ENCODE results near the gene FBXL16. TPM values are rescaled to one million over a fixed set of nuclear protein-coding genes. Genes with fewer than 3 reads are reported as not detected.
A peak's percentile ranks its signal among the peaks of the same experiment; 100 is the strongest.

FBXL16 gene
- total and polyA plus RNA-seq, 4 donors = under 0.01 to 0.14 TPM; not detected in 2

DNA sequence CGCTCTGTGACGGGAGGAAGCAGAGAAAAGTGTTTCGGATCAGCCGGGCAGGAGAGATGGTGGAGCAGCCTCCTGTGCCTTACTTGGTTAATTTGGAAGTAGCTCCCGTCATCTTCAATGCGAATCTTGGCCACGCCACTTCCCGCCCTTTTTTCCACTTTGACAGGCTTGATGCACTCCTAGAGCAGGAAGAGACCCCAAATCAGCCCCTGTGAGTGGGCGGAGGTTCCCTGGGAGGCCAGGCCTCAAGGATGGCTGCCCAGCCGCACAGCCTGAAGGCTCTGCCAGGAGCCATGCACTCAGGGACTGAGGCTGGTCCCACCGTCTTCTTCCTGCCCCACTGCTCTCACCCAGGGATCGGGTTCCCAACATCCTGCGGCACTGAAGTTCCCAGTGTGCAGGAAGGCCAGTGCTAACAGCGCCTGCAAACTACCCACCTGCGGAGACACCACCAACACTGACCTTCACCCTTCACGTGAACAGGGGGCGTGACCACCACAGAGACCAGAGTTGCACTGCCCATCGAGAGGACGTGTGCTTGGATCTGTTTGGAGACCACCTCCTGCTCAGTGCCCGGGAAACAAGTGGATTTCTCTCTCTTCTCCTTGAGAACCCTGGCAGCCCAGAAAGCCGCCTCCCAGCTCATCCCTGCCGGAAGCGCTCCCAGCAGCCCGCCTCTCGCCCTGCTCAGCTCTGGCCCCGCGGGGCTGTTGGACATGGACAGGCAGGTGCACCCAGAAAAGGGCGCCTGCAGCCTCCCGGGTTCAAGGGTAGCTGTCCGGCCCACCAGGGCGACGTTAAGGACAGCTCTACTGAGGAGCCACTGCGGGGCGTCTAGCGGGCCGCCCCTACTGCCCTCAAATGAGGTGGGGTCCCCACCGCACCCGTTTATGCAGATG is 34.2 kb upstream of the FBXL16 start:
- no peaks in the 10 kb centered on the region for H3K9me3 ChIP-seq (ENCODE audit: control insufficient read depth in 4 of 4, low read length in 3 of 4)
- TF ChIP-seq, protein P1, sequence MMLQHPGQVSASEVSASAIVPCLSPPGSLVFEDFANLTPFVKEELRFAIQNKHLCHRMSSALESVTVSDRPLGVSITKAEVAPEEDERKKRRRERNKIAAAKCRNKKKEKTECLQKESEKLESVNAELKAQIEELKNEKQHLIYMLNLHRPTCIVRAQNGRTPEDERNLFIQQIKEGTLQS (IDR thresholded peaks at IDR 0.05) = no peak
- TF ChIP-seq HNF4A (conservative IDR thresholded peaks at IDR 0.05) = peak; percentile 8 to 19
- peaks cover 12 to 17% (median 15%) of the 10 kb centered on the region in 4 donors for H3K4me1 ChIP-seq (ENCODE audit: control insufficient read depth in 4 of 4, insufficient read depth in 4 of 4, low read length in 3 of 4)
- peak overlapping the region; percentile 74 to 88 for H3K9ac ChIP-seq (ENCODE audit: low read depth in 1 of 2, low read length in 2 of 2)
- H3K4me3 ChIP-seq (ENCODE audit: low read depth in 1 of 3, low read length in 3 of 3) = peak overlapping the region; percentile 83 to 99 (median 93)
- H3K36me3 ChIP-seq (ENCODE audit: control insufficient read depth in 4 of 4, insufficient read depth in 3 of 4, low read depth in 1 of 4, low read length in 3 of 4) = peaks cover 3 to 27% (median 14%) of the 10 kb centered on the region in 4 donors
- DNase-seq (ENCODE audit: low spot score) = peak; percentile 55
- WGBS = 37% methylated on average over 38 of the region's 38 CpGs
- H3K27me3 ChIP-seq (ENCODE audit: control insufficient read depth in 4 of 4, insufficient read depth in 4 of 4, low read length in 3 of 4) = no peaks in the 10 kb centered on the region
- no peak overlapping the region for H3K27ac ChIP-seq (ENCODE audit: low read depth in 1 of 2, low read length in 2 of 2)

DNA sequence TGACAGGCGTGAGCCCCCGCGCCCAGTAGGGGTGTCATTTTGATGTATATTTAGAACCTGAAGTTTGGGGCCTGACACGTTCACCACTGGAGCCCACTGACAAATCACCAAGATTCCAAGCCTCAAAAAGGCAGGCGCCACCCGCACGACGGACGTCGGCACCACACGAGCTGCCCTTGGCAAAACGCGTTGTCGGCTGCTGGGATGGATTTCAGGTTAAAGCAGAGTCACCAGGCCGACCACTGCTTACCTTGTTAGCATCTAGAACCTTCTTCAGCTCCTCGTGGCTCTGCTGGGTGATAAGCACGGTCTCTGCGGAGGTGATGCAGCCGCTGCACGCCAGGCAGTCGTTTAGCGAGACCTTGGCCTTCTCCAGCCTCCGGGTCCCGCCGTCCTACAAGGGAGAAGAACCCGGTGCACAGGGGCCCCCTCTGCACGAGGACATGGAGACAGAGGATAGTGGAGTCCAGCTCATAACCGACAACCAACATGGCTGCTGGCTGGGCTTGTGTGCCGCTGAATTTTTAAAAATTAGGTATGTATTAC is 31.4 kb upstream of the FBXL16 start:
- TF ChIP-seq RAD21 (IDR thresholded peaks at IDR 0.05) = no peak
- TF ChIP-seq, protein P2, sequence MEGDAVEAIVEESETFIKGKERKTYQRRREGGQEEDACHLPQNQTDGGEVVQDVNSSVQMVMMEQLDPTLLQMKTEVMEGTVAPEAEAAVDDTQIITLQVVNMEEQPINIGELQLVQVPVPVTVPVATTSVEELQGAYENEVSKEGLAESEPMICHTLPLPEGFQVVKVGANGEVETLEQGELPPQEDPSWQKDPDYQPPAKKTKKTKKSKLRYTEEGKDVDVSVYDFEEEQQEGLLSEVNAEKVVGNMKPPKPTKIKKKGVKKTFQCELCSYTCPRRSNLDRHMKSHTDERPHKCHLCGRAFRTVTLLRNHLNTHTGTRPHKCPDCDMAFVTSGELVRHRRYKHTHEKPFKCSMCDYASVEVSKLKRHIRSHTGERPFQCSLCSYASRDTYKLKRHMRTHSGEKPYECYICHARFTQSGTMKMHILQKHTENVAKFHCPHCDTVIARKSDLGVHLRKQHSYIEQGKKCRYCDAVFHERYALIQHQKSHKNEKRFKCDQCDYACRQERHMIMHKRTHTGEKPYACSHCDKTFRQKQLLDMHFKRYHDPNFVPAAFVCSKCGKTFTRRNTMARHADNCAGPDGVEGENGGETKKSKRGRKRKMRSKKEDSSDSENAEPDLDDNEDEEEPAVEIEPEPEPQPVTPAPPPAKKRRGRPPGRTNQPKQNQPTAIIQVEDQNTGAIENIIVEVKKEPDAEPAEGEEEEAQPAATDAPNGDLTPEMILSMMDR (IDR thresholded peaks at IDR 0.05; ENCODE audit: low read depth, low read length, missing input control) = no peak
- no peak for TF ChIP-seq JUND (IDR thresholded peaks at IDR 0.05)
- no peak for TF ChIP-seq HNF4A (conservative IDR thresholded peaks at IDR 0.05)
- no peak for TF ChIP-seq FOXA1 (IDR thresholded peaks at IDR 0.05)
- TF ChIP-seq YY1 (IDR thresholded peaks at IDR 0.05) = no peak
- no peak for TF ChIP-seq SP1 (IDR thresholded peaks at IDR 0.05)
- TF ChIP-seq HNF4G (IDR thresholded peaks at IDR 0.05) = no peak
- TF ChIP-seq, protein P1 (IDR thresholded peaks at IDR 0.05) = no peak
- no peak for TF ChIP-seq GABPA (IDR thresholded peaks at IDR 0.05 in 1 of 2, conservative IDR thresholded peaks at IDR 0.05 in 1 of 2)
- TF ChIP-seq EGR1 (IDR thresholded peaks at IDR 0.05; ENCODE audit: low read depth in 2 of 2) = no peak
- TF ChIP-seq FOXA2 (IDR thresholded peaks at IDR 0.05) = no peak
- TF ChIP-seq, protein P3, sequence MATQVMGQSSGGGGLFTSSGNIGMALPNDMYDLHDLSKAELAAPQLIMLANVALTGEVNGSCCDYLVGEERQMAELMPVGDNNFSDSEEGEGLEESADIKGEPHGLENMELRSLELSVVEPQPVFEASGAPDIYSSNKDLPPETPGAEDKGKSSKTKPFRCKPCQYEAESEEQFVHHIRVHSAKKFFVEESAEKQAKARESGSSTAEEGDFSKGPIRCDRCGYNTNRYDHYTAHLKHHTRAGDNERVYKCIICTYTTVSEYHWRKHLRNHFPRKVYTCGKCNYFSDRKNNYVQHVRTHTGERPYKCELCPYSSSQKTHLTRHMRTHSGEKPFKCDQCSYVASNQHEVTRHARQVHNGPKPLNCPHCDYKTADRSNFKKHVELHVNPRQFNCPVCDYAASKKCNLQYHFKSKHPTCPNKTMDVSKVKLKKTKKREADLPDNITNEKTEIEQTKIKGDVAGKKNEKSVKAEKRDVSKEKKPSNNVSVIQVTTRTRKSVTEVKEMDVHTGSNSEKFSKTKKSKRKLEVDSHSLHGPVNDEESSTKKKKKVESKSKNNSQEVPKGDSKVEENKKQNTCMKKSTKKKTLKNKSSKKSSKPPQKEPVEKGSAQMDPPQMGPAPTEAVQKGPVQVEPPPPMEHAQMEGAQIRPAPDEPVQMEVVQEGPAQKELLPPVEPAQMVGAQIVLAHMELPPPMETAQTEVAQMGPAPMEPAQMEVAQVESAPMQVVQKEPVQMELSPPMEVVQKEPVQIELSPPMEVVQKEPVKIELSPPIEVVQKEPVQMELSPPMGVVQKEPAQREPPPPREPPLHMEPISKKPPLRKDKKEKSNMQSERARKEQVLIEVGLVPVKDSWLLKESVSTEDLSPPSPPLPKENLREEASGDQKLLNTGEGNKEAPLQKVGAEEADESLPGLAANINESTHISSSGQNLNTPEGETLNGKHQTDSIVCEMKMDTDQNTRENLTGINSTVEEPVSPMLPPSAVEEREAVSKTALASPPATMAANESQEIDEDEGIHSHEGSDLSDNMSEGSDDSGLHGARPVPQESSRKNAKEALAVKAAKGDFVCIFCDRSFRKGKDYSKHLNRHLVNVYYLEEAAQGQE (IDR thresholded peaks at IDR 0.05) = no peak
- TF ChIP-seq, protein P4, sequence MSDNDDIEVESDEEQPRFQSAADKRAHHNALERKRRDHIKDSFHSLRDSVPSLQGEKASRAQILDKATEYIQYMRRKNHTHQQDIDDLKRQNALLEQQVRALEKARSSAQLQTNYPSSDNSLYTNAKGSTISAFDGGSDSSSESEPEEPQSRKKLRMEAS (IDR thresholded peaks at IDR 0.05) = no peak
- no peak for TF ChIP-seq TAF1 (conservative IDR thresholded peaks at IDR 0.05)
- no peak for TF ChIP-seq RXRA (IDR thresholded peaks at IDR 0.05)
- TF ChIP-seq, protein P5, sequence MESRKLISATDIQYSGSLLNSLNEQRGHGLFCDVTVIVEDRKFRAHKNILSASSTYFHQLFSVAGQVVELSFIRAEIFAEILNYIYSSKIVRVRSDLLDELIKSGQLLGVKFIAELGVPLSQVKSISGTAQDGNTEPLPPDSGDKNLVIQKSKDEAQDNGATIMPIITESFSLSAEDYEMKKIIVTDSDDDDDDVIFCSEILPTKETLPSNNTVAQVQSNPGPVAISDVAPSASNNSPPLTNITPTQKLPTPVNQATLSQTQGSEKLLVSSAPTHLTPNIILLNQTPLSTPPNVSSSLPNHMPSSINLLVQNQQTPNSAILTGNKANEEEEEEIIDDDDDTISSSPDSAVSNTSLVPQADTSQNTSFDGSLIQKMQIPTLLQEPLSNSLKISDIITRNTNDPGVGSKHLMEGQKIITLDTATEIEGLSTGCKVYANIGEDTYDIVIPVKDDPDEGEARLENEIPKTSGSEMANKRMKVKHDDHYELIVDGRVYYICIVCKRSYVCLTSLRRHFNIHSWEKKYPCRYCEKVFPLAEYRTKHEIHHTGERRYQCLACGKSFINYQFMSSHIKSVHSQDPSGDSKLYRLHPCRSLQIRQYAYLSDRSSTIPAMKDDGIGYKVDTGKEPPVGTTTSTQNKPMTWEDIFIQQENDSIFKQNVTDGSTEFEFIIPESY (IDR thresholded peaks at IDR 0.05) = no peak
- no peaks in the 10 kb centered on the region for H3K9me3 ChIP-seq (ENCODE audit: control insufficient read depth in 4 of 4, low read length in 3 of 4)
- no peak overlapping the region for H3K27ac ChIP-seq (ENCODE audit: low read depth in 1 of 2, low read length in 2 of 2)
- peaks cover 12 to 51% (median 14%) of the 10 kb centered on the region in 4 donors for H3K36me3 ChIP-seq (ENCODE audit: control insufficient read depth in 4 of 4, insufficient read depth in 3 of 4, low read depth in 1 of 4, low read length in 3 of 4)
- DNase-seq (ENCODE audit: low spot score) = no peak
- no peak overlapping the region for H3K9ac ChIP-seq (ENCODE audit: low read depth in 1 of 2, low read length in 2 of 2)
- no peaks in the 10 kb centered on the region for H3K27me3 ChIP-seq (ENCODE audit: control insufficient read depth in 4 of 4, insufficient read depth in 4 of 4, low read length in 3 of 4)
- WGBS = 98% methylated on average over 29 of the region's 29 CpGs
- peaks cover 12 to 17% (median 15%) of the 10 kb centered on the region in 4 donors for H3K4me1 ChIP-seq (ENCODE audit: control insufficient read depth in 4 of 4, insufficient read depth in 4 of 4, low read length in 3 of 4)
- no peak overlapping the region for H3K4me3 ChIP-seq (ENCODE audit: low read depth in 1 of 3, low read length in 3 of 3)

Measured in liver (tissue), 9 donors.